ENCODE results near the gene VWA1. TPM values are rescaled to one million over a fixed set of nuclear protein-coding genes. Genes with fewer than 3 reads are reported as not detected.

Gene VWA1, protein sequence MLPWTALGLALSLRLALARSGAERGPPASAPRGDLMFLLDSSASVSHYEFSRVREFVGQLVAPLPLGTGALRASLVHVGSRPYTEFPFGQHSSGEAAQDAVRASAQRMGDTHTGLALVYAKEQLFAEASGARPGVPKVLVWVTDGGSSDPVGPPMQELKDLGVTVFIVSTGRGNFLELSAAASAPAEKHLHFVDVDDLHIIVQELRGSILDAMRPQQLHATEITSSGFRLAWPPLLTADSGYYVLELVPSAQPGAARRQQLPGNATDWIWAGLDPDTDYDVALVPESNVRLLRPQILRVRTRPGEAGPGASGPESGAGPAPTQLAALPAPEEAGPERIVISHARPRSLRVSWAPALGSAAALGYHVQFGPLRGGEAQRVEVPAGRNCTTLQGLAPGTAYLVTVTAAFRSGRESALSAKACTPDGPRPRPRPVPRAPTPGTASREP
- 10 to 100 TPM; 14.5 to 27.6 (median 19.8) TPM for total RNA-seq

DNA sequence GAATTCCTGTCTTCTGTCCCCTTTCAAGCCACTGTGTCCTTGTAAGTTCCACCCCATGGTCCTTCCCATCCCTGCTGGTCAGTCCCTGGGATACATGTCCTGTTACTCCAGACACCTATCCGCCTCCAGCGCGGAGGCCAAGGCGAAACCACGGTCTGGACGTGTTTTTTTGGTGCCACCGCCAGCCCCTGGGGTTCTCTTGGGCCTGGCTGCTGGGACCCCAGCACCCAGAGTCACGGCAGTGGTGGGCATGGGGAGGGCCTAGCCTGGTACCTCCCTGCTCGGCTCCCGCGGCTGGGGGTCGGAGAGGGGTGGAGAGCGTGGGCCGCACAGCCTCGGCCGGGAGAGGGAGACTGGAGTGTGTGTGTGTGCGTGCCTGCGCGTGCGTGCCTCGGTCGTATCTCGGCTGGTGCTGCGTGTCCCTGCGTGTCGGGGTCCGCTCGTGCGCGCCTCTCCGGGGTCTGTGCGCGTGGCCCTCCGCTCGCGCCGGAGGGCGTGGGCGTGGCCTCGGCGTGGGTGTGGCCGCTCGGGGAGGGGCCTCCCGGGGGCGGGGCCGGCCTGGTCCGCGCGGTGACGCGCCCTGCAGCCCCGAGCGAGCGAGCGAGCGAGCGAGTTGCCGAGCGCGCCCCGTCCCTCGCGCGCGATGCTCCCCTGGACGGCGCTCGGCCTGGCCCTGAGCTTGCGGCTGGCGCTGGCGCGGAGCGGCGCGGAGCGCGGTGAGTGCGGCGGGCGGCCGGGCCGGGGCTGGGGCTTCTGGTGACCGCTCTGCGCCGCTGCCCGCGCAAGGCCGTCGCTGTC is at the start of gene VWA1:
VWA1 (plus strand) TSS at position 585 of the 798 bp plus-strand sequence; CDS start at position 644, 59 bp downstream.
- peaks cover 86% of the 10 kb centered on the region for H3K4me1 ChIP-seq
- no peak for TF ChIP-seq POLR2A (IDR thresholded peaks at IDR 0.05)
- no peak for TF ChIP-seq POLR2AphosphoS5 (IDR thresholded peaks at IDR 0.05)
- TF ChIP-seq EP300 (IDR thresholded peaks at IDR 0.05): no peak
- TF ChIP-seq, protein P1, sequence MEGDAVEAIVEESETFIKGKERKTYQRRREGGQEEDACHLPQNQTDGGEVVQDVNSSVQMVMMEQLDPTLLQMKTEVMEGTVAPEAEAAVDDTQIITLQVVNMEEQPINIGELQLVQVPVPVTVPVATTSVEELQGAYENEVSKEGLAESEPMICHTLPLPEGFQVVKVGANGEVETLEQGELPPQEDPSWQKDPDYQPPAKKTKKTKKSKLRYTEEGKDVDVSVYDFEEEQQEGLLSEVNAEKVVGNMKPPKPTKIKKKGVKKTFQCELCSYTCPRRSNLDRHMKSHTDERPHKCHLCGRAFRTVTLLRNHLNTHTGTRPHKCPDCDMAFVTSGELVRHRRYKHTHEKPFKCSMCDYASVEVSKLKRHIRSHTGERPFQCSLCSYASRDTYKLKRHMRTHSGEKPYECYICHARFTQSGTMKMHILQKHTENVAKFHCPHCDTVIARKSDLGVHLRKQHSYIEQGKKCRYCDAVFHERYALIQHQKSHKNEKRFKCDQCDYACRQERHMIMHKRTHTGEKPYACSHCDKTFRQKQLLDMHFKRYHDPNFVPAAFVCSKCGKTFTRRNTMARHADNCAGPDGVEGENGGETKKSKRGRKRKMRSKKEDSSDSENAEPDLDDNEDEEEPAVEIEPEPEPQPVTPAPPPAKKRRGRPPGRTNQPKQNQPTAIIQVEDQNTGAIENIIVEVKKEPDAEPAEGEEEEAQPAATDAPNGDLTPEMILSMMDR (IDR thresholded peaks at IDR 0.05): no peak
- peak within 1 kb of the TSS; percentile 70 for H3K4me3 ChIP-seq
- peaks cover 9% of the 10 kb centered on the region for H3K36me3 ChIP-seq
- WGBS: 34% methylated on average over 15 of the region's 89 CpGs
- H3K27me3 ChIP-seq: no peaks in the 10 kb centered on the region
- no peak for DNase-seq (ENCODE audit: low spot score in 2 of 2)
- H3K27ac ChIP-seq: peak within 1 kb of the TSS; percentile 92
- no peaks in the 10 kb centered on the region for H3K9me3 ChIP-seq

DNA sequence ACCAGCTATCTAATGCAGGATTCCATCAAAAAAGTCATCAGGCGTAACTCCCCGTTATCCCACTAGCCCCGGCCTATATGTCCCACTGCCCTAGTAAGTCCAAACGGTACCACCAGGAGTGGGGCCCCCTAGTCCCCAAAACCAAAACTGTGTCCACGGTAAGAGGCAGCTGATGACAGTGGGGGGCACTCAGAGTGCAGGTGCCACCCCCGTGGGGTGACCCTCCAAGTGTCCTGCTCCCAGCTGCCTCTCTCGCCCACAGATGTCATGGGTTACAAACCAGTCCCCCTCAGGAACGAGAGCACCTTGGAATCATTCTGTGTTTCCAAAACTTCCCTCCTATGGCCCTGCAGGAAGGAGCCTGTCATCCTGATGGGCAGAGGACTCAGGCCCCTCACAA is 49.6 kb upstream of the VWA1 start:
- 98% methylated on average over 7 of the region's 8 CpGs for WGBS
- no peaks in the 10 kb centered on the region for H3K9me3 ChIP-seq
- DNase-seq (ENCODE audit: low spot score in 2 of 2): no peak
- H3K36me3 ChIP-seq: peaks cover 68% of the 10 kb centered on the region
- H3K4me3 ChIP-seq: no peak overlapping the region
- H3K27ac ChIP-seq: no peak overlapping the region
- TF ChIP-seq POLR2AphosphoS5 (IDR thresholded peaks at IDR 0.05) (no peak), EP300 (IDR thresholded peaks at IDR 0.05) (no peak), POLR2A (IDR thresholded peaks at IDR 0.05) (no peak)
- TF ChIP-seq, protein P1 (IDR thresholded peaks at IDR 0.05): no peak
- H3K4me1 ChIP-seq: no peaks in the 10 kb centered on the region
- no peaks in the 10 kb centered on the region for H3K27me3 ChIP-seq

DNA sequence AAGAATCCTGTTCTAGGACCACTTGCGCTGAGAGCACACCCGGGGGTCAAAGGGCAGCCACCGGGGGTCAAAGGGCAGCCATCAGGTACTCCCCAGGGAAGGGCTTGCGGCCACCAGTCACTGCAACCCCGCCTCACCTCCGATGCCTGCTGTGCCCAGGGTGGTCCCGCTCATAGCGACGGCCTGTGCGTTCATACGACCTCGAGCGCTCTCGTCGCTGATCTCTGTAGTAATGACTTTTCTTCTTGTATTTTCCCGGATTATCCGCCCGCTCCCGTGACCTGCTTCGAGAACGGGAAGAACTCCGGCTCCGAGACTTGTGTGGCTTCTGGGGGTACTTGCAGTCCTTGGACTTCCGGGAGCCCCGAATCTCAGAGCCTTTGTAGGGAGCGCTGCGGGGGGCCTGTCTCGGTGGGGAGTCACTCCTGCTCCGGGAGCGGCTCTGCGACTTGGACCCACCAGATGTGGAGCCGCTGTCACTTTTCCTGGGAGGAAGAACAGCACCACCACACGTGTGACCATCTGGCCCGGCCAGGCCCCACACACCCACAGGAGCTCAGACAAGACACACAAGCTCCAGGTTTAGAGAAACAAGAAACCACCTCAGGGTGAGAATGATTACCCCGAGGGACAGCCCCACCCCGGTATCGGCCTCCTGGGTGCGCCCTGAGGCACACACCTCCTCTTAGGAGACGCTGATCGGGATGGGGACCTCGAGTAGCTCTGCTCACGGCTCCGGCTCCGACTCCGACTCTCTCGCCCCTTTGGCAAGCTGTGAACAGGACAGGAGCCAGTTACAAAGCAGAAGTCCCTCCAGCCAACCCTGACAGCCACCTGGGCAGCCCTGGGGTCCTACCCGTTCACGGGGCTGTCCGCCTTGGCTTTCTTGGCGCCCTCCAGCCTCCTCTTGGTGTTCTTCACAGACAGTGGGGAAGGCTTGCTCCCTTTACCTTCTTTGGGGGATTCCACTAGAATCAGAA is 48.1 kb upstream of the VWA1 start:
- 94% methylated on average over 34 of the region's 50 CpGs for WGBS
- no peaks in the 10 kb centered on the region for H3K27me3 ChIP-seq
- no peak overlapping the region for H3K27ac ChIP-seq
- no peak overlapping the region for H3K4me3 ChIP-seq
- no peaks in the 10 kb centered on the region for H3K9me3 ChIP-seq
- H3K4me1 ChIP-seq: no peaks in the 10 kb centered on the region
- peaks cover 75% of the 10 kb centered on the region for H3K36me3 ChIP-seq
- TF ChIP-seq, protein P1 (IDR thresholded peaks at IDR 0.05): no peak
- TF ChIP-seq POLR2AphosphoS5 (IDR thresholded peaks at IDR 0.05) (no peak), POLR2A (IDR thresholded peaks at IDR 0.05) (no peak), EP300 (IDR thresholded peaks at IDR 0.05) (no peak)
- DNase-seq (ENCODE audit: low spot score in 2 of 2): no peak

DNA sequence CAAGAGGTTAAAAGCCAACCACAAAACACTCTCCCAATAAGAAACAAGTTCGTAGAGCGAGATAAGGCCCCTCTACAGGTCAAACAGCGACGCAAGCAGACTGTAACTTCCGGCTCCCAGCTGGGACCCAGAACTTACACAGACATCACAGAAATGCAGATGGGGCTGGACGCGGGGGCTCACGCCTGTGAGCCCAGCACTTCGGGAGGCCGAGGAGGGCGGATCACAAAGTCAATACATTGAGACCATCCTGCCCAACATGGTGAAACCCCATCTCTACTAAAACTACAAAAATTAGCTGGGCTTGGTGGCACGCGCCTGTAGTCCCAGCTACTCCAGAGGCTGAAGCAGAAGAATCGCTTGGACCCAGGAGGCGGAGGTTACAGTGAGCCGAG is 47.4 kb upstream of the VWA1 start:
- Histone ChIP-seq H3K27me3 (no peaks in the 10 kb centered on the region), H3K27ac (no peak overlapping the region), H3K4me1 (no peaks in the 10 kb centered on the region), H3K4me3 (no peak overlapping the region), H3K9me3 (no peaks in the 10 kb centered on the region), H3K36me3 (peaks cover 82% of the 10 kb centered on the region)
- TF ChIP-seq POLR2AphosphoS5 (IDR thresholded peaks at IDR 0.05): no peak
- TF ChIP-seq, protein P1 (IDR thresholded peaks at IDR 0.05): no peak
- TF ChIP-seq EP300 (IDR thresholded peaks at IDR 0.05): no peak
- TF ChIP-seq POLR2A (IDR thresholded peaks at IDR 0.05): no peak
- WGBS: 96% methylated on average over 16 of the region's 16 CpGs
- DNase-seq (ENCODE audit: low spot score in 2 of 2): no peak

Measured in suprapubic skin (tissue), 4 donors.